ENCODE data around the gene PPFIA1.

GRCh38 chr11:70326365-70326811 is 55.9 kb downstream of the PPFIA1 start:
- TF ChIP-seq, protein P1, sequence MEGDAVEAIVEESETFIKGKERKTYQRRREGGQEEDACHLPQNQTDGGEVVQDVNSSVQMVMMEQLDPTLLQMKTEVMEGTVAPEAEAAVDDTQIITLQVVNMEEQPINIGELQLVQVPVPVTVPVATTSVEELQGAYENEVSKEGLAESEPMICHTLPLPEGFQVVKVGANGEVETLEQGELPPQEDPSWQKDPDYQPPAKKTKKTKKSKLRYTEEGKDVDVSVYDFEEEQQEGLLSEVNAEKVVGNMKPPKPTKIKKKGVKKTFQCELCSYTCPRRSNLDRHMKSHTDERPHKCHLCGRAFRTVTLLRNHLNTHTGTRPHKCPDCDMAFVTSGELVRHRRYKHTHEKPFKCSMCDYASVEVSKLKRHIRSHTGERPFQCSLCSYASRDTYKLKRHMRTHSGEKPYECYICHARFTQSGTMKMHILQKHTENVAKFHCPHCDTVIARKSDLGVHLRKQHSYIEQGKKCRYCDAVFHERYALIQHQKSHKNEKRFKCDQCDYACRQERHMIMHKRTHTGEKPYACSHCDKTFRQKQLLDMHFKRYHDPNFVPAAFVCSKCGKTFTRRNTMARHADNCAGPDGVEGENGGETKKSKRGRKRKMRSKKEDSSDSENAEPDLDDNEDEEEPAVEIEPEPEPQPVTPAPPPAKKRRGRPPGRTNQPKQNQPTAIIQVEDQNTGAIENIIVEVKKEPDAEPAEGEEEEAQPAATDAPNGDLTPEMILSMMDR (conservative IDR thresholded peaks at IDR 0.05 in 1 of 2, IDR thresholded peaks at IDR 0.05 in 1 of 2; ENCODE audit: extremely low read depth in 1 of 2, insufficient read depth in 1 of 2, low read depth in 1 of 2, low read length in 2 of 2): no peak
- no peak for TF ChIP-seq EZH2 (IDR thresholded peaks at IDR 0.05; ENCODE audit: borderline replicate concordance, low read length)
